Measurements from ENCODE around the gene IFT88.

DNA sequence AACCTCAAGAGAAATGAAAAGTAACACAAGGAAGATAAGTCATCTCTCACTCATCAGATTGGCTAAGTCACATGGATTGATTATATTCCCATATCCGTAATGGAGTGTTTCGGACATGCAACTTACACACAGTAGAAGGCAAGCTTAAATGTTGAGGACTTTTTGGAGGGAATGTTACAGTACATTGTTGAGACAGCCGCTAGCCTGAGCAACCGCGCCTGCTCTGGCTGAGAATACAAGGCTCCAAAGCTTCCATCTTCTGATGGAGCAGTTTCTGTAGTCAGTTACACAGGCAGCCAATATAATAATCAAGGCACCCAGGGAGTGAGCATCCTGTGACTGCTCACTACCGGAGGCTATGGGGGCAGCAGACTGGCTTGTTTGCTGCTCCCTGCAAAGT lies 40.3 kb upstream of the IFT88 start:
- TF ChIP-seq, protein P1, sequence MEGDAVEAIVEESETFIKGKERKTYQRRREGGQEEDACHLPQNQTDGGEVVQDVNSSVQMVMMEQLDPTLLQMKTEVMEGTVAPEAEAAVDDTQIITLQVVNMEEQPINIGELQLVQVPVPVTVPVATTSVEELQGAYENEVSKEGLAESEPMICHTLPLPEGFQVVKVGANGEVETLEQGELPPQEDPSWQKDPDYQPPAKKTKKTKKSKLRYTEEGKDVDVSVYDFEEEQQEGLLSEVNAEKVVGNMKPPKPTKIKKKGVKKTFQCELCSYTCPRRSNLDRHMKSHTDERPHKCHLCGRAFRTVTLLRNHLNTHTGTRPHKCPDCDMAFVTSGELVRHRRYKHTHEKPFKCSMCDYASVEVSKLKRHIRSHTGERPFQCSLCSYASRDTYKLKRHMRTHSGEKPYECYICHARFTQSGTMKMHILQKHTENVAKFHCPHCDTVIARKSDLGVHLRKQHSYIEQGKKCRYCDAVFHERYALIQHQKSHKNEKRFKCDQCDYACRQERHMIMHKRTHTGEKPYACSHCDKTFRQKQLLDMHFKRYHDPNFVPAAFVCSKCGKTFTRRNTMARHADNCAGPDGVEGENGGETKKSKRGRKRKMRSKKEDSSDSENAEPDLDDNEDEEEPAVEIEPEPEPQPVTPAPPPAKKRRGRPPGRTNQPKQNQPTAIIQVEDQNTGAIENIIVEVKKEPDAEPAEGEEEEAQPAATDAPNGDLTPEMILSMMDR (IDR thresholded peaks at IDR 0.05; ENCODE audit: insufficient read depth, low read length, poor library complexity, severe bottlenecking), result no peak
- TF ChIP-seq EZH2phosphoT487 (conservative IDR thresholded peaks at IDR 0.05; ENCODE audit: low read length), result no peak

All from SU-DHL-6 (cell line).